Neural progenitor cell (in vitro differentiated cells): ENCODE data around the gene CCDC61.

ENCODE experiments used
- EZH2 ChIP-seq: fragments of 200-600 bp; sonication (generic); IDR thresholded peaks from 2 replicates; pipeline ENCODE4 v1.6.1; 2017; ENCODE audit warnings: antibody characterized with exemption, mild to moderate bottlenecking, moderate library complexity
- EZH2phosphoT487 ChIP-seq: fragments of 200-600 bp; sonication (generic); IDR thresholded peaks from 2 replicates; pipeline ENCODE4 v1.6.1; 2017; ENCODE audit warnings: antibody characterized with exemption
- TF ChIP-seq, protein P1 (sequence below): fragments of 200-600 bp; sonication (generic); IDR thresholded peaks from 2 replicates; pipeline ENCODE4 v1.5.1; 2017; ENCODE audit warnings: antibody characterized with exemption, mild to moderate bottlenecking

DNA sequence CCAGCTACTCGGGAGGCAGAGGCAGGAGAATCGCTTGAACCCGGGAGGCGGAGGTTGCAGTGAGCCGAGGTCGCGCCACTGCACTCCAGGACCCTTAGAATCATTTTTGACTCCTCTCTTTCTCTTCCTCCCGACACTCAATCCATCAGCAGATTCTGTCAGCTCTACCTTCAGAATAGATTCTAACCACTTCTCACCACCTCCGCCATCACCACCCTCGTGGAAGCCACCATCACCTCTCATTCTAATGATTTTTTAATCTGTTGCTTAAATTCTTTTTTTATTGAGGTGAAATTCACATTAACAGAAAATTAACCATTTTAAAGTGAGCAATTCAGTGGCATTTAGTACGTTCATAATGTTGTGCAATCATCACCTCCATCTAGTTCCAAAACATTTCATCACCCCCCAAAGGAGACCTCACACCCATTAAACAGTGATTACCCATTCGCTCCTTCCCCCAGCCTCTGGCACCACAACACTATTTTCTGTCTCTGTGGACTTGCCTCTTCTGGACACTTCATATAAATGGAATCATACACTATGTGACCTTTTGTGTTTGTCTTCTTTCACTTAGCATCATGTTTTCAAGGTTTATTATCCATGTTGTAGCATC, 5.0 kb upstream of the CCDC61 start:
- TF ChIP-seq, protein P1, sequence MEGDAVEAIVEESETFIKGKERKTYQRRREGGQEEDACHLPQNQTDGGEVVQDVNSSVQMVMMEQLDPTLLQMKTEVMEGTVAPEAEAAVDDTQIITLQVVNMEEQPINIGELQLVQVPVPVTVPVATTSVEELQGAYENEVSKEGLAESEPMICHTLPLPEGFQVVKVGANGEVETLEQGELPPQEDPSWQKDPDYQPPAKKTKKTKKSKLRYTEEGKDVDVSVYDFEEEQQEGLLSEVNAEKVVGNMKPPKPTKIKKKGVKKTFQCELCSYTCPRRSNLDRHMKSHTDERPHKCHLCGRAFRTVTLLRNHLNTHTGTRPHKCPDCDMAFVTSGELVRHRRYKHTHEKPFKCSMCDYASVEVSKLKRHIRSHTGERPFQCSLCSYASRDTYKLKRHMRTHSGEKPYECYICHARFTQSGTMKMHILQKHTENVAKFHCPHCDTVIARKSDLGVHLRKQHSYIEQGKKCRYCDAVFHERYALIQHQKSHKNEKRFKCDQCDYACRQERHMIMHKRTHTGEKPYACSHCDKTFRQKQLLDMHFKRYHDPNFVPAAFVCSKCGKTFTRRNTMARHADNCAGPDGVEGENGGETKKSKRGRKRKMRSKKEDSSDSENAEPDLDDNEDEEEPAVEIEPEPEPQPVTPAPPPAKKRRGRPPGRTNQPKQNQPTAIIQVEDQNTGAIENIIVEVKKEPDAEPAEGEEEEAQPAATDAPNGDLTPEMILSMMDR, result no peak
- TF ChIP-seq EZH2phosphoT487 (no peak), EZH2 (no peak)
